ENCODE measurements around the gene PARN. TPM values are rescaled to one million over a fixed set of nuclear protein-coding genes. Genes with fewer than 3 reads are reported as not detected.

Gene PARN
- polyA plus RNA-seq, 3 donors: 18.4 to 24.4 (median 19.1) TPM

GRCh38 chr16:14473488-14473887 is 156.6 kb downstream of the PARN start:
- Histone ChIP-seq H3K4me1 (ENCODE audit: control insufficient read depth in 1 of 2, insufficient read depth in 2 of 2, low read length in 2 of 2) (no peaks in the 10 kb centered on the region), H3K9ac (ENCODE audit: insufficient read depth, low read length, poor library complexity, severe bottlenecking) (no peak overlapping the region), H3K36me3 (replicated peaks in 1 of 2; ENCODE audit: control insufficient read depth in 1 of 2, insufficient read depth in 2 of 2, low read length in 2 of 2) (peaks cover 0 to 6% of the 10 kb centered on the region in 2 donors), H3K4me3 (replicated peaks in 1 of 3; ENCODE audit: low read depth in 2 of 3, low read length in 3 of 3) (no peak overlapping the region), H3K27ac (ENCODE audit: low read depth in 1 of 2, low read length in 2 of 2) (no peak overlapping the region), H3K27me3 (ENCODE audit: control insufficient read depth in 2 of 2, insufficient read depth in 2 of 2, low read length in 2 of 2) (no peaks in the 10 kb centered on the region), H2AFZ (ENCODE audit: insufficient read depth, low read depth, low read length, poor library complexity, severe bottlenecking) (no peak overlapping the region), H3K79me2 (ENCODE audit: insufficient read depth, low read length) (no peaks in the 10 kb centered on the region), H3K9me3 (replicated peaks in 1 of 2; ENCODE audit: control insufficient read depth in 1 of 2, insufficient read depth in 1 of 2, low read length in 2 of 2) (peaks cover 0 to 7% of the 10 kb centered on the region in 2 donors), H4K20me1 (ENCODE audit: insufficient read depth, low read length) (no peaks in the 10 kb centered on the region), H3K4me2 (replicated peaks; ENCODE audit: extremely low read depth, low read length, poor library complexity, severe bottlenecking) (no peak overlapping the region)
- Mint-ChIP-seq H3K9me3 (peaks cover 2 to 4% (median 3%) of the 10 kb centered on the region in 7 donors), H3K27me3 (ENCODE audit: low read depth in 3 of 3) (no peaks in the 10 kb centered on the region), H3K36me3 (peaks cover 17 to 26% of the 10 kb centered on the region in 2 donors), H3K27ac (no peak overlapping the region), H3K4me1 (no peaks in the 10 kb centered on the region), H3K4me3 (no peak overlapping the region)
- DNase-seq: no peak
- WGBS (ENCODE audit: insufficient coverage): 97% methylated on average over 3 of the region's 5 CpGs
- no peak for TF ChIP-seq CTCF (IDR thresholded peaks at IDR 0.05)
- intact Hi-C loops (cut with micrococcal nuclease): no loop called here

- peak overlapping the region in 1 of 7 donors; percentile 8 for H3K27ac Mint-ChIP-seq
- Histone ChIP-seq H3K9me3 (replicated peaks in 1 of 2; ENCODE audit: control insufficient read depth in 1 of 2, insufficient read depth in 1 of 2, low read length in 2 of 2) (no peaks in the 10 kb centered on the region), H3K27me3 (ENCODE audit: control insufficient read depth in 2 of 2, insufficient read depth in 2 of 2, low read length in 2 of 2) (no peaks in the 10 kb centered on the region), H3K4me1 (ENCODE audit: control insufficient read depth in 1 of 2, insufficient read depth in 2 of 2, low read length in 2 of 2) (no peaks in the 10 kb centered on the region), H3K27ac (ENCODE audit: low read depth in 1 of 2, low read length in 2 of 2) (no peak overlapping the region), H3K4me2 (replicated peaks; ENCODE audit: extremely low read depth, low read length, poor library complexity, severe bottlenecking) (no peak overlapping the region), H3K79me2 (ENCODE audit: insufficient read depth, low read length) (no peaks in the 10 kb centered on the region), H3K4me3 (replicated peaks in 1 of 3; ENCODE audit: low read depth in 2 of 3, low read length in 3 of 3) (no peak overlapping the region), H2AFZ (ENCODE audit: insufficient read depth, low read depth, low read length, poor library complexity, severe bottlenecking) (no peak overlapping the region), H3K9ac (ENCODE audit: insufficient read depth, low read length, poor library complexity, severe bottlenecking) (no peak overlapping the region), H3K36me3 (replicated peaks in 1 of 2; ENCODE audit: control insufficient read depth in 1 of 2, insufficient read depth in 2 of 2, low read length in 2 of 2) (no peaks in the 10 kb centered on the region), H4K20me1 (ENCODE audit: insufficient read depth, low read length) (no peaks in the 10 kb centered on the region)
- H3K36me3 Mint-ChIP-seq: peaks cover 16 to 19% of the 10 kb centered on the region in 2 donors
- intact Hi-C loops (cut with micrococcal nuclease): no loop called here
- H3K4me1 Mint-ChIP-seq: no peaks in the 10 kb centered on the region
- no peaks in the 10 kb centered on the region for H3K27me3 Mint-ChIP-seq (ENCODE audit: low read depth in 3 of 3)
- H3K9me3 Mint-ChIP-seq: peaks cover 0 to under 1% (median 0%) of the 10 kb centered on the region in 7 donors
- no peak for TF ChIP-seq CTCF (IDR thresholded peaks at IDR 0.05)
- WGBS (ENCODE audit: insufficient coverage): no CpG with 5 or more reads among the region's 2 CpGs
- H3K4me3 Mint-ChIP-seq: no peak overlapping the region
- no peak for DNase-seq
Observed at GRCh38 chr16:14472357-14472756, 157.7 kb downstream of the PARN start.

Data from CD14-positive monocyte (primary cell).